A549 (cell line): ENCODE measurements around the gene TNFRSF11A.

ENCODE experiments used
- SMC3 ChIP-seq: fragments of >200 bp; sonication (Bioruptor Twin); formaldehyde crosslinking; IDR thresholded peaks from 3 replicates; pipeline ENCODE4 v1.6.1; 2018; ENCODE audit warnings: inconsistent platforms
- TF ChIP-seq, protein P1 (sequence below): fragments of >200 bp; sonication (Bioruptor Twin); formaldehyde crosslinking; IDR thresholded peaks from 3 replicates; pipeline ENCODE4 v1.5.1; 2016

- no peak for TF ChIP-seq SMC3
- TF ChIP-seq, protein P1, sequence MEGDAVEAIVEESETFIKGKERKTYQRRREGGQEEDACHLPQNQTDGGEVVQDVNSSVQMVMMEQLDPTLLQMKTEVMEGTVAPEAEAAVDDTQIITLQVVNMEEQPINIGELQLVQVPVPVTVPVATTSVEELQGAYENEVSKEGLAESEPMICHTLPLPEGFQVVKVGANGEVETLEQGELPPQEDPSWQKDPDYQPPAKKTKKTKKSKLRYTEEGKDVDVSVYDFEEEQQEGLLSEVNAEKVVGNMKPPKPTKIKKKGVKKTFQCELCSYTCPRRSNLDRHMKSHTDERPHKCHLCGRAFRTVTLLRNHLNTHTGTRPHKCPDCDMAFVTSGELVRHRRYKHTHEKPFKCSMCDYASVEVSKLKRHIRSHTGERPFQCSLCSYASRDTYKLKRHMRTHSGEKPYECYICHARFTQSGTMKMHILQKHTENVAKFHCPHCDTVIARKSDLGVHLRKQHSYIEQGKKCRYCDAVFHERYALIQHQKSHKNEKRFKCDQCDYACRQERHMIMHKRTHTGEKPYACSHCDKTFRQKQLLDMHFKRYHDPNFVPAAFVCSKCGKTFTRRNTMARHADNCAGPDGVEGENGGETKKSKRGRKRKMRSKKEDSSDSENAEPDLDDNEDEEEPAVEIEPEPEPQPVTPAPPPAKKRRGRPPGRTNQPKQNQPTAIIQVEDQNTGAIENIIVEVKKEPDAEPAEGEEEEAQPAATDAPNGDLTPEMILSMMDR = no peak
Measured at GRCh38 chr18:62336618-62337017, 11.5 kb downstream of the TNFRSF11A start.
